ENCODE data around the gene NQO1. TPM values are rescaled to one million over a fixed set of nuclear protein-coding genes. Genes with fewer than 3 reads are reported as not detected.

NQO1 gene
- total and polyA plus RNA-seq, 8 donors = 1.2 to 7.3 (median 4.9) TPM

DNA sequence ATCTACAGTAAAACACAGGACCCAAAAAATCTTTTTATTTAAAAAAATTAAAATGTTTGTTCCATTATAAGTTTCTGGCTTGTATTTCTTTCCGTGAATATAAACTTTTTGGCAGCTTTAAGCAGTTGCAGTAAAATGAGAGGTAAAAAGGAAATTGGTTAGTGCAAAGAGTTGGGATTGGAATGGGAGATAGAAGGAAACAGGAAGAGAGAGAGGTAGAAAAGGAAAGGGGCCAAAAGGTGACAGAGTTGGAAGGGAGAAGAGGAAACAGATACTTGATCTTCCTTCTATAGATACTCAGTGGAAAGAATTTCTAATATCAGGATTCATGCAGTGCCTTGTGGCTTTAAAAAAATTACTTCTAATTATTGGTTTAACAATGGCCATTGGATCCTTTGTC, 63.5 kb downstream of the NQO1 start:
- Histone ChIP-seq H3K27ac (no peak overlapping the region), H3K4me1 (no peaks in the 10 kb centered on the region), H3K36me3 (peaks cover 0 to 4% (median 0%) of the 10 kb centered on the region in 3 donors), H3K27me3 (no peaks in the 10 kb centered on the region), H3K9me3 (no peaks in the 10 kb centered on the region), H3K4me3 (no peak overlapping the region)
- 84 to 87% methylated on average over 1 of the region's 1 CpG for WGBS, 2 donors
- FAIRE-seq (no peak), DNase-seq (no peak), ATAC-seq (no peak)
- intact Hi-C loops (cut with DNase I) = no loop called here
- TF ChIP-seq, protein P1, sequence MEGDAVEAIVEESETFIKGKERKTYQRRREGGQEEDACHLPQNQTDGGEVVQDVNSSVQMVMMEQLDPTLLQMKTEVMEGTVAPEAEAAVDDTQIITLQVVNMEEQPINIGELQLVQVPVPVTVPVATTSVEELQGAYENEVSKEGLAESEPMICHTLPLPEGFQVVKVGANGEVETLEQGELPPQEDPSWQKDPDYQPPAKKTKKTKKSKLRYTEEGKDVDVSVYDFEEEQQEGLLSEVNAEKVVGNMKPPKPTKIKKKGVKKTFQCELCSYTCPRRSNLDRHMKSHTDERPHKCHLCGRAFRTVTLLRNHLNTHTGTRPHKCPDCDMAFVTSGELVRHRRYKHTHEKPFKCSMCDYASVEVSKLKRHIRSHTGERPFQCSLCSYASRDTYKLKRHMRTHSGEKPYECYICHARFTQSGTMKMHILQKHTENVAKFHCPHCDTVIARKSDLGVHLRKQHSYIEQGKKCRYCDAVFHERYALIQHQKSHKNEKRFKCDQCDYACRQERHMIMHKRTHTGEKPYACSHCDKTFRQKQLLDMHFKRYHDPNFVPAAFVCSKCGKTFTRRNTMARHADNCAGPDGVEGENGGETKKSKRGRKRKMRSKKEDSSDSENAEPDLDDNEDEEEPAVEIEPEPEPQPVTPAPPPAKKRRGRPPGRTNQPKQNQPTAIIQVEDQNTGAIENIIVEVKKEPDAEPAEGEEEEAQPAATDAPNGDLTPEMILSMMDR (IDR thresholded peaks at IDR 0.05) = no peak

DNA sequence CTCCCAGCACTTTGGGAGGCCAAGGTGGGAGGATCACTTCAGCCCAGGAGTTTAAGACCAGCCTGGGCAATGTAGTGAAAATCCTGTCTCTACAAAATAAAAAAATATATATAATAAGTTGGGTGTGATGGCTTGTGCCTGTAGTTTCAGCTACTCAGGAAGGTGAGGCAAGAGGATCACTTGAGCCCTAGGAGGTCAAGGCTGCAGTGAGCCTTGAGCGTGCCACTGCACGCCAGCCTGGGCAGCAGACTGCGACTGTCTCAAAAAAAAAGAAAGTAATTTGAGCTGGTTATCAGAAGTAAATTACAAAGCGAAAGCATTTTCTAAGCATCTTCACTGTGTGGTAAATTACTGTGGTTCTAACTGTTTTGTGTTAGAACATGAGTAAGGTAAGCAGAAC, 66.2 kb downstream of the NQO1 start:
- Histone ChIP-seq H3K36me3 (peaks cover 0 to 18% (median 11%) of the 10 kb centered on the region in 3 donors), H3K4me3 (no peak overlapping the region), H3K4me1 (no peaks in the 10 kb centered on the region), H3K9me3 (no peaks in the 10 kb centered on the region), H3K27me3 (no peaks in the 10 kb centered on the region), H3K27ac (no peak overlapping the region)
- TF ChIP-seq, protein P1 (IDR thresholded peaks at IDR 0.05) = no peak
- intact Hi-C loops (cut with DNase I) = no loop called here
- FAIRE-seq (no peak), ATAC-seq (no peak), DNase-seq (no peak)
- 95% methylated on average over 4 of the region's 4 CpGs for WGBS, 2 donors

Other genes with a start within 250 kb of the NQO1 start
- gene NFAT5, start 160.6 kb downstream of the NQO1 start, total RNA-seq = 10 to 100 TPM; 11.2 to 23.6 (median 14.1) TPM
- 1 to 10 TPM; 3.7 to 4.7 TPM for gene NFAT5, start 160.6 kb downstream of the NQO1 start, polyA plus RNA-seq
- 100 to 1,000 TPM in 2 of 6 donors, 10 to 100 TPM in 4; 34.8 to 123 (median 64.7) TPM for gene NOB1, start 28.4 kb upstream of the NQO1 start, total RNA-seq
- gene NOB1, start 28.4 kb upstream of the NQO1 start, polyA plus RNA-seq = 10 to 100 TPM; 33.4 to 35.8 TPM
- gene WWP2, start 35.8 kb upstream of the NQO1 start, total RNA-seq = 10 to 100 TPM; 33.9 to 50.4 (median 35.4) TPM
- gene WWP2, start 35.8 kb upstream of the NQO1 start, polyA plus RNA-seq = 10 to 100 TPM; 27.4 to 35.5 TPM
- 1 to 10 TPM in 1 of 6 donors, under 1 TPM in 5; 0.28 to 1.6 (median 0.35) TPM for gene CLEC18A, start 224.8 kb upstream of the NQO1 start, total RNA-seq
- 1 to 10 TPM; 2.2 to 5.5 TPM for gene CLEC18A, start 224.8 kb upstream of the NQO1 start, polyA plus RNA-seq